DOHH2 (cell line): ENCODE results near the gene AVPR2.

ENCODE experiments used
- H3F3A ChIP-seq: fragments of 200-600 bp; sonication (generic), shearing (Covaris generic); 2 replicates; pipeline ENCODE4 v1.6.0; 2016; ENCODE audit warnings: antibody characterized with exemption, mild to moderate bottlenecking; ENCODE audit not compliant: control insufficient read depth, insufficient read depth
- H3K27ac ChIP-seq: fragments of 200-600 bp; sonication (generic); 2 replicates; pipeline ENCODE4 v1.5.1; 2014; ENCODE audit warnings: low read depth, mild to moderate bottlenecking, low read length, moderate library complexity
- H3K27me3 ChIP-seq: fragments of 200-600 bp; sonication (generic); 2 replicates; pipeline ENCODE4 v1.6.1; 2014; ENCODE audit warnings: mild to moderate bottlenecking, low read length, mixed read lengths; ENCODE audit not compliant: control insufficient read depth
- H3K36me3 ChIP-seq: fragments of 200-600 bp; sonication (generic); 2 replicates; pipeline ENCODE4 v1.6.1; 2014; ENCODE audit warnings: mild to moderate bottlenecking, low read length, moderate library complexity, mixed read lengths; ENCODE audit not compliant: control insufficient read depth
- H3K4me1 ChIP-seq: fragments of 200-600 bp; sonication (generic); 2 replicates; pipeline ENCODE4 v1.6.1; 2014; ENCODE audit warnings: mild to moderate bottlenecking, low read length, mixed read lengths; ENCODE audit not compliant: control insufficient read depth
- H3K4me2 ChIP-seq: fragments of 200-600 bp; sonication (generic); 2 replicates; pipeline ENCODE4 v1.6.0; 2014; ENCODE audit warnings: mild to moderate bottlenecking, low read length, moderate library complexity
- H3K4me3 ChIP-seq: fragments of 200-600 bp; sonication (generic); 2 replicates; pipeline ENCODE4 v1.5.1; 2014; ENCODE audit warnings: mild to moderate bottlenecking, low read length, mixed read lengths
- H3K79me2 ChIP-seq: fragments of 200-600 bp; sonication (generic); 2 replicates; pipeline ENCODE4 v1.6.1; 2014; ENCODE audit warnings: mild to moderate bottlenecking, low read length, mixed read lengths; ENCODE audit not compliant: control insufficient read depth
- H3K9me2 ChIP-seq: fragments of 200-600 bp; sonication (generic); replicated peaks from 2 replicates; pipeline ENCODE4 v1.6.1; 2014; ENCODE audit warnings: mild to moderate bottlenecking, low read length, mixed read lengths; ENCODE audit not compliant: control insufficient read depth
- H3K9me3 ChIP-seq: fragments of 200-600 bp; sonication (generic); 2 replicates; pipeline ENCODE4 v1.6.1; 2014; ENCODE audit warnings: antibody characterized with exemption, low read length, mixed read lengths; ENCODE audit not compliant: control insufficient read depth, insufficient read depth
- H4K20me1 ChIP-seq: fragments of 200-600 bp; sonication (generic); 2 replicates; pipeline ENCODE4 v1.6.0; 2014; ENCODE audit warnings: low read depth, mild to moderate bottlenecking, antibody characterized with exemption, low read length, moderate library complexity; ENCODE audit not compliant: control insufficient read depth, insufficient read depth
- CTCF ChIP-seq: fragments of 200-600 bp; sonication (generic); IDR thresholded peaks from one replicate; pipeline ENCODE4 v1.5.1; 2014; ENCODE audit warnings: antibody characterized with exemption, mild to moderate bottlenecking, low read depth, low read length; ENCODE audit not compliant: poor library complexity, severe bottlenecking
- EZH2phosphoT487 ChIP-seq: fragments of 200-600 bp; sonication (generic); IDR thresholded peaks from 2 replicates; pipeline ENCODE4 v1.6.1; 2017; ENCODE audit warnings: borderline replicate concordance, mild to moderate bottlenecking, antibody characterized with exemption, low read length, moderate library complexity, mixed read lengths

Gene AVPR2

DNA sequence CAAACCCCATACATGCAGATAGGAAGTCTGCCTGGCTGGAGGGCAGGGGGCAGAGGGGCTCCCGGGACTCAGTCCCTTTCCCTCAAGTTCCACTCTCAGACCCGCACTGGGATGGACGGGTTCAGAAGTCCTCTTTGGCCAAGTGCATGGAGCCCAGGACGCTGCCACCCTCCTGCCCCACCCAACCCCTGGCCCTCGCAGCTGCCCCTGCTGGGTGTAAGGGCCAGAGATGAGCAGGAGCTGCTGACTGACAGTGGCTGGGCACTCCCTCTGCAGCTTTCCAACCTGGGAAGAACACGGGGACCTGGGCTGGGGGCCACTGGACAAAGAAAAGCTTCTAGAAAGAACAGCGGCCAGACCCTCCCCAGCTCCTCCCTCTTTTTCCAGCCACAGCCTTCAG lies 21.9 kb upstream of the AVPR2 start:
- no peak overlapping the region for H3K4me3 ChIP-seq
- TF ChIP-seq EZH2phosphoT487 (no peak), CTCF (no peak)
- H3K4me1 ChIP-seq: peaks cover under 1% of the 10 kb centered on the region; the same call in 1 of the 2 replicates
- peaks cover 33% of the 10 kb centered on the region for H3K27me3 ChIP-seq
- H3K4me2 ChIP-seq: no peak overlapping the region
- no peaks in the 10 kb centered on the region for H3F3A ChIP-seq
- no peaks in the 10 kb centered on the region for H3K9me2 ChIP-seq
- H3K27ac ChIP-seq: no peak overlapping the region
- H3K36me3 ChIP-seq: no peaks in the 10 kb centered on the region
- no peaks in the 10 kb centered on the region for H3K79me2 ChIP-seq
- no peaks in the 10 kb centered on the region for H4K20me1 ChIP-seq
- no peaks in the 10 kb centered on the region for H3K9me3 ChIP-seq

GRCh38 chrX:153883163-153883843 lies 21.2 kb upstream of the AVPR2 start:
- H3K4me1 ChIP-seq: peaks cover 8% of the 10 kb centered on the region
- no peaks in the 10 kb centered on the region for H4K20me1 ChIP-seq
- peaks cover 40% of the 10 kb centered on the region for H3K27me3 ChIP-seq
- no peaks in the 10 kb centered on the region for H3K9me3 ChIP-seq
- H3F3A ChIP-seq: no peaks in the 10 kb centered on the region
- no peak overlapping the region for H3K4me3 ChIP-seq
- H3K9me2 ChIP-seq: no peaks in the 10 kb centered on the region
- no peaks in the 10 kb centered on the region for H3K79me2 ChIP-seq
- H3K27ac ChIP-seq: no peak overlapping the region
- no peaks in the 10 kb centered on the region for H3K36me3 ChIP-seq
- TF ChIP-seq CTCF (no peak), EZH2phosphoT487 (no peak)
- no peak overlapping the region for H3K4me2 ChIP-seq

- H3K4me3 ChIP-seq: no peak overlapping the region
- H3K4me2 ChIP-seq: no peak overlapping the region
- no peaks in the 10 kb centered on the region for H3K9me3 ChIP-seq
- H3K9me2 ChIP-seq: no peaks in the 10 kb centered on the region
- H3K79me2 ChIP-seq: no peaks in the 10 kb centered on the region
- TF ChIP-seq CTCF: no peak
- TF ChIP-seq EZH2phosphoT487: no peak
- no peaks in the 10 kb centered on the region for H3F3A ChIP-seq
- H3K27ac ChIP-seq: no peak overlapping the region
- no peaks in the 10 kb centered on the region for H4K20me1 ChIP-seq
- peaks cover 16% of the 10 kb centered on the region for H3K4me1 ChIP-seq
- H3K36me3 ChIP-seq: no peaks in the 10 kb centered on the region
- peaks cover 38% of the 10 kb centered on the region for H3K27me3 ChIP-seq
Measured at GRCh38 chrX:153884136-153884535, 20.3 kb upstream of the AVPR2 start.
